Activated T-helper 1 cell treated with Interleukin-2 at 50 U/mL for 16 hours (primary cell): ENCODE measurements around the gene SSUH2.

Experiments
- DNase-seq: peaks from one replicate; pipeline ENCODE4 v3.0.0-alpha.2; 2020; ENCODE audit warnings: low read depth

SSUH2 gene

DNA sequence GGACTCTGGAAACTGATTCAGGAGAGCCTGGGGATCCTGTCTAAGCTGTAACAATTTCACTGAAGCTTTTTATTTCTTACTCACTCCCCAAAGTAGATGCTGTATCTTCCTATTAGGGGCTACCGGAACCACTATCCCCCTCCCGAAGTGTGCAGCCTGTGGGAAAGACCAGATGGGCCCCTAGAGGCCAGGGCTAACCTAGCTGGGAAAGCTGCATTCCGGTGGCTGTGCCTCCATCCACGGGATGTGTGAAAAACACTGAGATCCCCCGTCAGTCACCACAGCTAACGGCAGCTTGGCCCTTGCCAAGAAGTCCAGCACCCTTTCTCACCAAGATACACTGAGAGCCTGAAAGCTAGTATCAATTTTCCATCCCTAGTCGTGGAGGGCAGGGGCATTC, 3.1 kb downstream of the SSUH2 start:
- no peak for DNase-seq

DNA sequence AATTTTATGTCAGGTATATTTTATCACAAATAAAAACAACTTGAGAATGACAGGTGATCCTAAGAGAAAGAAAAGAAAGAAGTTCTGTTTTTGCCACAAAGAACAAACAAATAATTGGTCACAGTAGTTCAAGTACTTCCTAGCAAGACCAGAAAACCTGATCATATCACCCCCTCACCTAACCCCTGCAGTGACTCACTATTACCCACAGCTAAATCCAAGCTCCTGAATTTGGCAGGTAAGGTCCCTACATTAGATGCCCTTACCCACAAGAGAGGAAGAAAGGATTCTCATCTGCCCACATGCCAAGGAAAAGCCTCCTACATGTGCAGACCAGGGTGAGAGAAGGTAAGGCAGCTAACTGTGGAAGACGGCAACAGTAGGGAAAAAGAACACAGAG, 4.4 kb downstream of the SSUH2 start:
- no peak for DNase-seq

DNA sequence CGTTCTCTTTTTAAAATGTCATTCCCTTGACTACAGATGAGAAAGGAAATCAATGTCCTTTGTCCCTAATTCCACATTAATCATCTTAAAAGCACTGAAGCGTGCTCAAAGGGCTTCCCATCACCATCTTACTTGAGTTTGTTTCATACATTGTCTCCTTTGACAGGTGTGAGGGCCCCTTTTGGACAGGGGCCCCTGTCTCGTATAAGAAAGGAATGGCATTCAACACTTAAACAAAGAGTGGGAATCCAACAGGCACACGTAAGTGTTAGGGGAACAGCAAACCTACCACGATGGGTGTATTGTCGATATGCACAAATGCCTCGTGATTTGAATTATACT, 5.0 kb downstream of the SSUH2 start:
- no peak for DNase-seq

DNA sequence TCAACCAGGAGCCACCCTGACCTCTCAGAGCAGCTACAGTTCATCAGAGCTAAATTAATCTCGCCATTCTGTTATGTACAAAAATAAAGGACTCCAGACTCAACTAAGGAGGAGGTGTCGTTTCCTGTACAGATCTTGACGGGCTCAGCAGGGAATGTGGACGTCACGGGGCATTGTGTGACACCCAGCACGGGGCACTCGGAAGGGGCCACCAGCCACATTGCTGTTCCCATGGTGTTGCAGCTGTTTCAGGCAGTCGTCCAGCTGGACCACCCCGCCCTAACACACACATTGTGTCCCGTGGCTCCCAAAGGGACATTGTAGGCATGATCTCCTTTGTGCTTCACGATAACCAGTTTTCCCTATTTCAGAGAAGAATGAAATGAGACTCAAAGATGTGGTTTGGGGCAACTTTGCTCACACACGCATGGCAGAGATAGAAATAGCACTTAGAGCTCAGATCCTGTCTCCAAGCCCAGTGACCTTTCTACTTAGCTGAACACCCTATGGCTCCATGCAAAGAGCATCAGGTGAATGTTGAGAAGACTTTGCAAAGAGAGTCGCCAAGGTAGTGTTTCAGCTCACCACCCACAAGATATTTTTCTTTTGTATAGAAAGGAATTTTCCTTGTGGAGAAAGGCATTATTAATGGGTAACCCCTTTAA, 5.5 kb downstream of the SSUH2 start:
- DNase-seq: no peak

DNA sequence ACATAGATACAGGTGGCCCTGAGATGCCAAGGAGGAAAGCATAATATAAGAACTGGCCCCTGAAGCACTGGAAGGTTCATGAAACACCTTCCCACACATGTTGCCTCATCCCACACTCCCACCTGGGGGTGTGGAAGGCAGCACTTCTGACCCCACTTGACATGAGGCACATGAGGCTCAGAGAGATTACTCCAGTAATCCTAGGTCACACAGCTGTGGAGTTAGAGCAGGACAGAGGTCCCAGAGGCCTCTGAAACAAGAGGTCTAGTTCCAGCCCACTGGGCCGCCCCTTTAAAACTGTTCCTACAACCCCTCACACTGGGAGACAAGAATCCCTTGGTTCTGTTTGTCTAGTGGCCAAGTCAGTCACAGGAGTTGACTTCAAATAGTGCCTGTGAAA, 7.2 kb downstream of the SSUH2 start:
- no peak for DNase-seq

DNA sequence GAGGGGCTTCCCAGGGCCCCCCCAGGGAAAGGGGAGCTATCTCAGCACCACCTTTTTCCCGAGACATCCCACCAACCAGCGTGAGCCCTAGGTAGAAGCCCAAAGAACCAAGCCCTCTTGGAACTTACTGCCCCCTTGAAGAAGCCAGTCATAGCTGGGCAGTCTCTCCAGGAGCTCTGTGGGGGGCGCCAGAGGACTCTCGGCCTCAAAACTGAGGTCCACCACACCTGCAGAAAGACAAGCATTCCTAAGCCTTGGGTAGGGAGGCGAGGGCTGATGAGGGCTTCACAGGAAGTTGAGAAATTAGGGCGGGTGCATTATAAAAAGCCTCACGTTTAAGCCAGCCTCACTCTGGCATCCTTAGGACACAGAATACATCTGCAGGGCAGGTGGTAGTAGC, 9.0 kb downstream of the SSUH2 start:
- no peak for DNase-seq

DNA sequence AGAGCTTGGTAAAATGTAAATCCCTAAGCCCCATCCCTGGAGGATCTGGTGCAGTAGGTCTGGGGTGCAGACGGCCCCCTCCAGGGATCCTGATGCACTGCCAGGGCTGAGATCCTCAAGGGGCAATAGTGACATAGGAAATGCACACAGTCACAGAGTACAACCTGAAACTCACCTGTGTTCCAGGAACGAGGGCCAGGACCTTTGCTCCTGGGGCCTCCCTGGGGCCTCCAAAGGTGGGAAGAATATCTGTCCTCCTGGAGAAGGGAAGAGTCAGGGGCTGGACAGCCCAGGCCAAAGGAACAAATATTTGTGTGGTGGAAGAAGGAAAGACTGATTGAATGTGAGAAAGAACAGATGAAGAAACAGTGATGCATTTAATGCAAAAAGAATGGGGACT, 9.5 kb downstream of the SSUH2 start:
- no peak for DNase-seq

DNA sequence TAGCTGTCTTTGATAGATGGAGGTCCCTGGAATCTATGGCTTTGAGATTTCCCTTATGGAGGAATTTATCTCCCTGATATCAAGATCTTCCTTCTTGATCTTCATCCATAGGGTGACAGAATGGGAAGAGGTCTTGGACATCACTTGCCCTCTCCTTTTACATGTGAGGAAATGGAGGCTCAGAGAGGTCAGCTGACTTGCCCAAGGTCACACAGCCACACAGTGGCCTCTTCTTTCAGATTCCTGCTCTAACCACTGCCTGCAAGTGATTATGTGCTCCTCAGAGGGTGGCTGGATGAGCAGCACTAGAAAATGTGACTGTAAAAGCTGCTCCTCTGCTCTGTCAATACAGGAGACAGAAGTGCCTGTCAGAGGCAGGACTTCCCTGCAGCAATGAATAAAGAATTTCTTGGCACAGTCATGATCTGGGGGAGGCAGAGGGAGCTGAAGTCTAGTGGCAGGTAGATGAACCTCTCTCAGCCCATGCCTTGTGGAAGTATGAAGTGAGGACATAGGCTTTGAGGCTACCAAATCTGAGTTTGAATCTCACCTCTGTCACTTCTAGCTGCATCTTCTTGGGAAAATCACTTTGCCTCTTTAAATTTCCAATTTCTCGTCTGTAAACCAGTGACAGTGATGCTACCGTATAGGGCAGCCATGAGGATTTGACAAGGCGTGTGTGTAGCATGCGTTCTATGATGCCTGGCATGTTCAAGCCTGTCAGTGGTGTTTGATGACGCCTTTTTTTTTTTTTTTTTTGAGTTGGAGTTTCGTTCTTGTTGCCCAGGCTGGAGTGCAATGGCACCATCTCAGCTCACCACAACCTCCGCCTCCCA, 12.0 kb downstream of the SSUH2 start:
- DNase-seq: no peak

DNA sequence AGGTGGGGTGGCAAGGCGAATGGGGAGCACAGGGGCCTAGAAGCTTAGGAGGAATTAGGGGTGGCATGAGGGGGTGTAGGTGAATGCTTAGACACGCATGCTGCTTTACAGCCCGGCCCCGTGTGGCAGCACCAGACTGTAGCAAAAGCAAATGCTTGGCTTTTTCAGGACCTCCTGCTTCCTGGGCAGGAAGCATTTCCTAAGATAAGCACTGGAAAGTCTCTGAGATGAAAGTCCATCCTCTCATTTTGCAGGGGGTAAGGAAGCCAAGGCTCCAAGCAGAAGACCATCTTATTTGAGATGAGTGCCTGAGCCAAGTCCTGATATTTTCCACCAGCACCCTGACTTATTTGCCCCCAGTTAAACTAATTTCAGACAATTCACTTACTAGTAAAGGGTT, 12.9 kb downstream of the SSUH2 start:
- no peak for DNase-seq

DNA sequence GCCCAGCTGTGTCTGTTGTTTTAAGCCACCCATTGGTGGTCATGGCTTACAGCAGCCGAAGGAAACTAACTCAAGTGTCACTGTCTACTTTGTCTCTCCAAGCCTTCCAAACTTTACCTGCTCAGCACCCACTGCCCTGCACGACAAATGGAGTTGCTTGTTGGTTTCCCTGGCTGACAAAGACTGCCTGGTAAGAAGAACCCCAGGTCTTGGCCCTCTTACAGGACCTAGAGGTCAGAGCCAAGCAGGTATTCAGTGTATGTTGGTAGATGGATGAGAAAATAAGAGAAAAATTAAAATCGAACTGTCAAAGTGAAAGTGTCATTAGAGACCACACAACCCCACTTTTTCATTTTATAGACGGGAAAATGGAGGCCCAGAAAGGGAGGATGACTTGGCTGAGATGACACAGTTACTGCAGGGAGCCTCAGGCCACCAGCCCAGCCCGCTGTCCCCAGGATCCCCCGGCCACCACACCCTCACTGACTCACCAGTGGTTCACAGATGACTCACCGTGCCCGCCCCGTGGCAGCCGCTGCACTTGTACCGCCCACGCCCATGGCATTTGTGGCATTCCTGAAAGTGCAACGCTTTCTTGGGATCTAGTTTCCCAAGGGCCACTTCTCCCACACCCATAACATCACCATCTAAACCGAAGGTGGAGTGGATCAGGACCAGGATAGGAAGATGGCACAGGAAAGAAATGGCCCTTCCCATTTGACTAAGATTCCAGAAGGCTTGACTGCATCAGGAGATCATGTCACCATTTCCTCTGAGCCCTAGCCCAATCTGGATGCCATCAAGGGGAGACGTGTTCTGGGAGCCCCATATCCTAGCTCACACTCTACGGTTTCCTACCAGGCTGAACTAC, 15.2 kb downstream of the SSUH2 start:
- no peak for DNase-seq

DNA sequence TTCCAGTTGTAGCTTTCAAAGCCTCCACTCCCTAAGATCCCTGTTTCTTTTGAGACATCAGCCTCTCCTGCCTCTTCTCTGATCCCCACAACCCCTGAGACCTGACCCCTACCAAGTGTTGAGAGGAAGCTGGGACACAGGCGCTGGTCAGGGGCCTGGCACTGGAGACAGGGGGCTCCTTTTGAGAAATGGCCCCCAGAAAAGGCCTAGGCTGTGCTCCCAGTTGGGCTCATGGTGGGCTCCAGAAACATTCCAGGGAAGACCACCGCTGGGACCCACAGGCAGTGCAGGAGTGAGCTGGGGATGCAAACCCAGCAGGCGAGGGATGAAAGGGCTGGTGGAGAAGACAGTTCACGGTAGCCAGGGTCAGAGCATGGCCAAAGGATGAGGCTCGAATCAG, 16.6 kb downstream of the SSUH2 start:
- no peak for DNase-seq

DNA sequence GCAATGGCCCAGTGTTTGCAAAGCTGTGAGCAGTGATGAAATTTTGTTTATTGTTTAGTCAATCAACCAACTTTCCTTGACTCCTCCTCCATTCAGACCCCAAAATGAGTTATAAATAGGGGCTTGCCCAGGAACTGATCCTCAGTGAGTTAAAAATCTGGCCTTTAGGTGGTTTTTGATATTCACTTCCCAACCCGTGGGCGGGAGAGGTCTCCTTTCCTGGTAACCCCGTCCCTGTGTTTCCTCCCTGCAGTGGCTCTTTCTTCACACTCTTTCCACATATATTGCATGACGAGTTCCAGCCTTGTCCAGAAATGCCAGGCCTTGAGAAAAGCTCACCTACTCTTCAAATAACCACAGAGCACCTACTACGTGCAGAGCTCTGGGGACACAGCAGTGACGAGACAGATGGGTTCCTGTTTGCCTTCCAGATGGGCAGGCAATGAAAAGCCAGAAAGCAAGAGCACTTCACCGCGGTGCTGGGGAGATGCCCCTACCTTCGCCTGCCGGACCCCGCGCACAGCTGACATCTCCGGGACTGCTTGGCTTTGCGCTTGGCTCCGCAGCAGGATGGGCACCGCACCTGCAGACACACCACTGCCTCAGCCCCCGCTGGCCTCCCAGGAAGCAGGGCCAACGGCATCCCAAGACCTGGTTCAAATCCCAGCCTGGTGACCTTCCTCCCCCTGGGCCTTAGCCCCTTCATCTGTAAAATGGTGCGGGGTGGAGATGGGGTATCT, 17.2 kb downstream of the SSUH2 start:
- DNase-seq: no peak

DNA sequence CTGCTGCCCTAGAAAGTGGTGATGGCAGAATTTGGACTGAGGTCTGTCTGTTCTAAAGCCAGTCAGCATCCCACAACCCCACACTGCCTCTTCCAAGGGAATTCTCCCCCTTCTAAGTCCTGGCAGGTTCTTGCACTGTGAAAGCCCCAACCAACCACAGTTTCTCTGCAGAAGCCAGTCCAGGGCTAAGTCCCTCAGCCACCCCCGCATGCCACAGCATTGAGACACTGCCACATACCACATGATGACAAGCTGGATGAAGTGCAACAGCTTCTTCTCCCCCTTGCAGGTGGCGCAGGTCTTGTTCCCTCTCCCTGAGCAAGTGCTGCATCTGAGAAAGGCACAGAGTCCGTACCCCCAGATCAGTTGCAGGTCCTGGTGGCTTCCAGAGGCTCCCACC, 18.6 kb downstream of the SSUH2 start:
- DNase-seq: no peak

DNA sequence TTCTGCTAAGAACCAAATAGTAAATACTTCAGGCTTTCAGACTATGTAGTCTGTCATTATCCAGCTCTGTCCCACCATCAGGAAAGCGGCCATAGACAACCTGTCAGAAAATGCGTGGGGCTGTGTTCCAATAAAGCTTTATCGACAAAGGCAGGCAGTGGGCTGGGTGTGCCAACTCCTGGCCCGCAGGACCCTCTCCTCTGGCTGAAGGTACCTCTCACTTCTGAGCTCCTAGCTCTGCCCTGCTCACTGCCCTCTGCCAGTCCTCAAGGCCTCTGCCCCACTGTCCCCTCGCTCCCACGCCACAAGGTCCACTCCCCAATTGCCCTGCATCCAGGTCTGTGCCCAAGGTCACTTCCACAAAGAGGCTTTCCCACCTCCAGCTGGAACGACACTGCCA, 20.0 kb downstream of the SSUH2 start:
- no peak for DNase-seq

DNA sequence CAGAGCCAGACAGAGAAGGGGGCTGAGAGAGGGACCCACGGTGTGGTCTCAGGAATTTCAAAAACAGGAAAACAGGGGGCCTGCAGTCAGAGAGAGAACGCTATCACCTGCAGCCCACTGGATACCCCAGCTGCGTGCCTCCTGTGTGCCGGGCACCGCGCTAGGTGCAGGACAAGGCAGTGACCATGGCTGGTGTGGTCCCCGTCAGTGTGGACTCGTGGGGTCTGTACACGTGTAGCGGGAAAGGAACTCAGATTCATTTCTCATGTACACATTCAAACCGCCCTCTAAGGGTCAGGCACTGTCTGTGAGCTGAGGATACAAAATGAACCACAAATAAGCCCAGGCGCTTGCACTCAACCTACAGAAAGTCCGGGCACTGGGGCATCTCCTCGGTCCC, 20.9 kb downstream of the SSUH2 start:
- no peak for DNase-seq

DNA sequence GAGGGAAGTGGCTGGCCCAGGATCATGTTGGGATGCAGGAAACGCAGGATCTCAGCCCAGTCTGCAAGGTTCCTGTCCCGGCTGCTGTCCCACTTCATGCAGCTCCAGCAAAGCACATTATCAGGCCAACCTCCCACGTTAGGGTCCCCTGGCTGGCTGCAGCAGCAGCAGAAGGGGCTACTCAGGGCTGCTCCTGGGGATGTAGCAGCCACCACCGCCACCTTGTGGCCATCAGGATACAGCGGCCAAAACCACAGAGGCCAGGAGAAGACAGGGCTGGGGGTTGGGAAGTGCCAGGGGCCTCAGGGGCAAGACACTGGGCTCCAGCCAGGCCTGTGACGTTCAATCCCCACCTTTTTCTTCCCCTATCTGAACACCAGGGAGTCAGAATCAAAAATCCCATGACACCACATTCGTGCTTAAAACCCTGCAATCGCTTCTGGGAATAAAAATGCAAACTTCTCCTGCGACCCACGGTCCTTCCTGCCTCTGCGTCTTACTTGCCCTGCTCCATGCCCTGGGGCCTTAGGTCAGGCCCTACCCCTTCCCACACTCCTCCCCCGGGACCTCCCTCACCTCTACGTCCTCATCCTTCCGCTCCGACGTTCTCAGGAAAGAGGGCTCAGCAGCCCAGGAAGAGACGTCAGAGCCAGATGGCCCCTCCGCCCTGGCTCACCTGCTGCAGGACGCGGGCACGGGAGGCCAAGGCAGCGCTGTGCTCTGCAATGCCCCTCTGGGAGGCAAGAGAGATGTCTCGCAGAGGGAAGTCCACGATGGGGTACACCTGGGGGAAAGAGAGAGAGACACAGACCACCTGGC, 21.5 kb downstream of the SSUH2 start:
- DNase-seq: no peak

DNA sequence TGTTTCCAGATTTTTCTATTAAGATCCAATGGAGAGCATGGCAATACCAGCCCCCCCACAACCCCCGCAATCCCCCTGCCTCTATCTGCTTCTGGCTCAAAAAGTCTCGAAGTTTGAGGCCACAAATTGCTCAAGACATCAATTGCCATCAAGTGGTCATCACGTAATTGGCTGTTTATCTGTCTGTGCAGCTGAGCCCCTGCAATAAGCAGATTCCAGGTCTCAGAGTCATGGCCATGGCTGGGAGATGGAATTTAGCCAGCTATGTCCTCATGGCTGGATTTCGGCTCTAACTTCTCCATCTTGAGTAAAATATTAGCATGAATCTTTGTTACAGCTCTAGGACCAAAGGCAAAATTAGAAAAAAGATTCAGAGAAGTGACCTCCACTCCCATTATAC, 22.7 kb downstream of the SSUH2 start:
- no peak for DNase-seq

DNA sequence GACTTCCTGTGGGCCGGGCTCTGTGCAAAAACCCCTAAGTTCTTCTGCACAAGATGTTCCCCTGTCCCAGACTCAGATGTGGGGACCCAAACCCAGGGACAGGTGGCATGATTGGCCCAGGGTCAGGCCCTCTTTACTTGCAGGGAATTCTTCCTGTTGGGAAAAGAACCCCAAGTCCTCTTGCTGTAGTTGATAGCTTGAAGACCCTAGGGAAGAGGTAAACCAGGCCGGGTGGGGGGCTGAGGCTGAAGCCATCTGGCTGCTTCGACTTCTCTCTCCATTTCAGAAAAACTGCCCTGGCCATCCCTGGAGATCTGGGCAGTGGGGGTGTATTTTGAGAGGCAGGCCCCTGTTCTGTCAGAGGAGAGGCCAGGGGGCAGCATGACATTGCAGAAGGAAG, 23.5 kb downstream of the SSUH2 start:
- DNase-seq: no peak

DNA sequence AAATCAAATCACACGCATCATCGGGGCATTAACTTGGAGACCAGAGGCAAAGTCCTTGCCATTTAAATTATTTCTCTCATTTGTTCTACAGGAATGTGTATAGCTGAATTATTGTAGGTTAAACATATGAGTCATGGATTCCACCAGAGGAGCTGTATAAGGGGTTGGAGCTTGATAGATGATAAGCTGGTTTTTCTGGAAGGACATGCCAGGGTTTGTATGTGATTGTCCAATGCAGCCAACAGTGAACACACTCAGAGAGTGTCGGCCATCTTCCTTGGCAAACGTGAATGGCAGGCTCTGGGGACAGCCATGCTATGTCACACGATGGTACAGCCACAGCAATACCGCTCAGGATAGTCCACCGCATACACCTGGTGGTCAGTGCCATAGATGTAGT, 25.1 kb downstream of the SSUH2 start:
- no peak for DNase-seq

DNA sequence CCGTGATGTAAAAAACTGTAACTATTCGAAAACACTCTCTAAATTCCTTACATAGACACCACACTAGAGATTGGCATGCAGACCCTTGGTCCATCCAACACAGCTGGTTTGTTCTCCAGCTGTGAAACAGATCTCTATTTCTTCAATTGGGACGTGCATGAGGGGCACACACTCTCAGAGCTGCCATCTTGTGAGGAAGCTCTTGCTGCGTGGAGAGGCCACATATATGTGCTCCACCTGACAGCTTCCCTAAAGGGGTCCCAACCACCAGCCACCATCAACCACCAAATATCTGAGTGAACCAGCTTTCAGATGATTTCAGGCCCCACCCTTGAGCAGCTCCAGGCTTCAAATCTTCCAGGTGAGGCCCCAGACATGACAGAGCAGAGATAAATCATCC, 25.6 kb downstream of the SSUH2 start:
- no peak for DNase-seq

DNA sequence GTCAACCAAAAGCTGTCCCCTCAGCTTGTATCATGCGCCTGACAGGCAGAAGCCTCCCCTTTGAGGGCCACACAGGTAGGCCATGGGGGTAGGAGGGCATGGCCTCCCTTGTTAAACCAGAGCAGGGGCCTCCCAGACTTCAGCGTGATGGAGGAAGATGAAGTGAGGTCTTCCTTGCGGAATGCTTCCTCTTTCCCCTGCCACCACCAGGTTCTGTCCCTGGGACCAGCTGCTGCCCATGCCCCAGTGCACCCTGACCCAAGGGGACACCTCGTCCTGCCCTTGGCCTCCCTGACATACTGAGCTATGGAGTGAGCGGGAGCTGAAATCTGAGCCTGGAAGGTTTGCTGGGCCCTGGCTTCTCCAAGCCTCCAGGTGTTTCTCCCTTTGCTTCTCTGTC, 26.7 kb downstream of the SSUH2 start:
- no peak for DNase-seq

DNA sequence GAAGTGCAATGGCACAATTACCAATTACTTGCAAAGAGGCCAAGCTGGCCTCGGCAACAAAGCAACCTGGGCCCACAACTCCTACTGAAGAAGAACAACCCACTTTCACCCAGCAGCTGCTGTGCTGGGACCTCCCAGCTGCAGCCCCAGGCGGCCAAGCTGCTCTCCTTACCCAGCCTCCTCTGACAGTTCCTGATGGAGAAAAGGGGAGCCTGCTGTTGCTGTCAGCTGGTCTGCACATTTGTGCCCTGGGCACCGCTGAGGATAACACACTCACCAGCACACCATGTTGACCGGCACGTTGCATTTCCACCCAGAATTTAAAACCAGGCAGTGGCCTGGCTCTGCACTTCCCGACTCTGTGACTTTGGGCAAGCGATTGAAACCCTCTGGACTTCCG, 33.6 kb downstream of the SSUH2 start:
- no peak for DNase-seq
